Measurements from ENCODE around the gene NRG2. TPM values are rescaled to one million over a fixed set of nuclear protein-coding genes. Genes with fewer than 3 reads are reported as not detected.

The NRG2 gene
- total RNA-seq, 1 experiment from 2014 or later = 0.23 TPM

DNA sequence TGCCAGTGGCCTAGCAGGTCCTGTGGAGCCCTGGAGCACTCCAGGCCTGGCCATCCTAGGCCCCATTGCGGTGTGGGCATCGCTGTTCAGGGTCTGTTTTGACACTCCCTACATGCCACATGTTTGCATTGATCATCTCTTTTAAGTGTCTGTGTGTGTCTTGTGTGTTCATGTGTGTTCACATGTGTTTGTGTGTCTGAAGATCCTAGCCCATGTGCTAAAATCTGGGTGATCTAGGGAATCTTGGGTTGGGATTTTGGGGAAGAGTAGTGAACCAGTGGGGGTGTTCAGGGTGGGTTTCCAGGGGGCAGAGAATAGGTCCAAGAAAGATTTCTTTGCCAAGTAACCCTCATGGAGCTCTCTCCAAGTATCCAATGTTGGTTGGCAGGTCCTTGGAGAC is 239.1 kb downstream of the NRG2 start:
- no TSS peak for BruUV-seq (replicated peaks)
- Mint-ChIP-seq H3K27me3 (ENCODE audit: insufficient read depth, unreplicated experiment) (peaks cover 52% of the 10 kb centered on the region), H3K36me3 (ENCODE audit: insufficient read depth, unreplicated experiment) (no peaks in the 10 kb centered on the region), H3K4me1 (ENCODE audit: insufficient read depth, unreplicated experiment) (no peaks in the 10 kb centered on the region), H3K9me3 (ENCODE audit: unreplicated experiment) (no peaks in the 10 kb centered on the region), H3K4me3 (ENCODE audit: unreplicated experiment) (no peak overlapping the region), H3K27ac (ENCODE audit: low read depth, unreplicated experiment) (no peak overlapping the region)
- ChIA-PET CTCF (interaction anchor here (1.0 to 1.3 kb wide), 4 partner anchors 59 to 167 kb away, joined by 3 to 4 read pairs (median 3); no protein-coding TSS in a partner anchor), POLR2A (no interaction called here)
- TF ChIP-seq, protein P1, sequence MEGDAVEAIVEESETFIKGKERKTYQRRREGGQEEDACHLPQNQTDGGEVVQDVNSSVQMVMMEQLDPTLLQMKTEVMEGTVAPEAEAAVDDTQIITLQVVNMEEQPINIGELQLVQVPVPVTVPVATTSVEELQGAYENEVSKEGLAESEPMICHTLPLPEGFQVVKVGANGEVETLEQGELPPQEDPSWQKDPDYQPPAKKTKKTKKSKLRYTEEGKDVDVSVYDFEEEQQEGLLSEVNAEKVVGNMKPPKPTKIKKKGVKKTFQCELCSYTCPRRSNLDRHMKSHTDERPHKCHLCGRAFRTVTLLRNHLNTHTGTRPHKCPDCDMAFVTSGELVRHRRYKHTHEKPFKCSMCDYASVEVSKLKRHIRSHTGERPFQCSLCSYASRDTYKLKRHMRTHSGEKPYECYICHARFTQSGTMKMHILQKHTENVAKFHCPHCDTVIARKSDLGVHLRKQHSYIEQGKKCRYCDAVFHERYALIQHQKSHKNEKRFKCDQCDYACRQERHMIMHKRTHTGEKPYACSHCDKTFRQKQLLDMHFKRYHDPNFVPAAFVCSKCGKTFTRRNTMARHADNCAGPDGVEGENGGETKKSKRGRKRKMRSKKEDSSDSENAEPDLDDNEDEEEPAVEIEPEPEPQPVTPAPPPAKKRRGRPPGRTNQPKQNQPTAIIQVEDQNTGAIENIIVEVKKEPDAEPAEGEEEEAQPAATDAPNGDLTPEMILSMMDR (IDR thresholded peaks at IDR 0.05; ENCODE audit: unreplicated experiment) = no peak
- intact Hi-C loops (cut with micrococcal nuclease) = no loop called here
- no peak for DNase-seq (ENCODE audit: unreplicated experiment)

DNA sequence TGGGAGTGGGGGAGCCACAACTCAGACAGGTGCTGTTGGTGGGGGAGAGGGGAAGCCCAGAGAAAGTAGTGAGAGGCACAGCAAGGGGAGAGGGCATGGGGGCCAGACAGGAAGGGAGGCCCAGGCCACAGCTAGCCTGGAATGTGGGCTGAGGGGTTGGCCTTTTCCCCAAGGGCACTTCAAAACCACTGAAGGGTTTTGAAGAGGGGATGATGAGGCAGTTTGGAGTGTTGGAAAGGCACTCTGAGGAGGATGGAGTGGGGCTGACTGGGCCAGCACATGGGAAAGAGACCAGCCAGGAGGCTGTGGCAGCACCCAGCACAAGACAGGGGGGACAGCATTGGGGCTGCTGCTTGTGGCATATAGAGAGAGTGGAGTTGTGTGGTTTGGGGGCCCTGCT is 243.7 kb downstream of the NRG2 start:
- Mint-ChIP-seq H3K4me3 (ENCODE audit: unreplicated experiment) (no peak overlapping the region), H3K4me1 (ENCODE audit: insufficient read depth, unreplicated experiment) (no peaks in the 10 kb centered on the region), H3K27me3 (ENCODE audit: insufficient read depth, unreplicated experiment) (peaks cover 81% of the 10 kb centered on the region), H3K36me3 (ENCODE audit: insufficient read depth, unreplicated experiment) (no peaks in the 10 kb centered on the region), H3K27ac (ENCODE audit: low read depth, unreplicated experiment) (no peak overlapping the region), H3K9me3 (ENCODE audit: unreplicated experiment) (no peaks in the 10 kb centered on the region)
- no peak for DNase-seq (ENCODE audit: unreplicated experiment)
- ChIA-PET POLR2A (interaction anchor here (1.2 kb wide), 1 partner anchor 24 kb away, joined by 4 read pairs; no protein-coding TSS in a partner anchor), CTCF (interaction anchor here (1.0 to 5.4 kb wide), 4 partner anchors 11 to 170 kb away, joined by 3 to 71 read pairs (median 32); no protein-coding TSS in a partner anchor)
- intact Hi-C loops (cut with micrococcal nuclease) = no loop called here
- BruUV-seq (replicated peaks) = no TSS peak
- TF ChIP-seq, protein P1 (IDR thresholded peaks at IDR 0.05; ENCODE audit: unreplicated experiment) = no peak

DNA sequence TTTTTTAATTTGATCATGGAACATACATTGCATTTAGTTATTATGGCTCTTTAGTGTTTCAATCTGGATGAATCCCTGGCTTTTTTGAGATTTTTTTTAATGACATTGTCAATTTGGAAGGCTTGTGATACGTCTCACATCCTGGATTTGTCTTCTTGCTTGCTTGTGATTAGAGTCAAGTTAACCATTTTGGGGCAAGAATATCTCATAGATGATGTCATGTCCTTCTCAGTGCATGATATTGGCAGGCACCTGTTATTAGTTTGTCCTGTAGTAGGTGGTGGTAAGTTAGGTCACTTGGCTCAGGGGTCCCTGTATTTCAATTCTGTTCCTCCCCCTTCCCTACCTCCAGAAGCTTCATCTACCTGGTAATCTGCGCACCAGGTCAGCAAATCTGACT is 244.2 kb downstream of the NRG2 start:
- no TSS peak for BruUV-seq (replicated peaks)
- DNase-seq (ENCODE audit: unreplicated experiment) = no peak
- Mint-ChIP-seq H3K4me1 (ENCODE audit: insufficient read depth, unreplicated experiment) (no peaks in the 10 kb centered on the region), H3K4me3 (ENCODE audit: unreplicated experiment) (no peak overlapping the region), H3K27me3 (ENCODE audit: insufficient read depth, unreplicated experiment) (peaks cover 86% of the 10 kb centered on the region), H3K27ac (ENCODE audit: low read depth, unreplicated experiment) (no peak overlapping the region), H3K9me3 (ENCODE audit: unreplicated experiment) (no peaks in the 10 kb centered on the region), H3K36me3 (ENCODE audit: insufficient read depth, unreplicated experiment) (no peaks in the 10 kb centered on the region)
- POLR2A ChIA-PET = interaction anchor here (1.2 kb wide), 1 partner anchor 24 kb away, joined by 4 read pairs; no protein-coding TSS in a partner anchor
- CTCF ChIA-PET = interaction anchor here (0.5 to 5.4 kb wide), 7 partner anchors 11 to 930 kb away, joined by 3 to 71 read pairs (median 3); no protein-coding TSS in a partner anchor
- intact Hi-C loops (cut with micrococcal nuclease) = no loop called here
- TF ChIP-seq, protein P1 (IDR thresholded peaks at IDR 0.05; ENCODE audit: unreplicated experiment) = no peak

DNA sequence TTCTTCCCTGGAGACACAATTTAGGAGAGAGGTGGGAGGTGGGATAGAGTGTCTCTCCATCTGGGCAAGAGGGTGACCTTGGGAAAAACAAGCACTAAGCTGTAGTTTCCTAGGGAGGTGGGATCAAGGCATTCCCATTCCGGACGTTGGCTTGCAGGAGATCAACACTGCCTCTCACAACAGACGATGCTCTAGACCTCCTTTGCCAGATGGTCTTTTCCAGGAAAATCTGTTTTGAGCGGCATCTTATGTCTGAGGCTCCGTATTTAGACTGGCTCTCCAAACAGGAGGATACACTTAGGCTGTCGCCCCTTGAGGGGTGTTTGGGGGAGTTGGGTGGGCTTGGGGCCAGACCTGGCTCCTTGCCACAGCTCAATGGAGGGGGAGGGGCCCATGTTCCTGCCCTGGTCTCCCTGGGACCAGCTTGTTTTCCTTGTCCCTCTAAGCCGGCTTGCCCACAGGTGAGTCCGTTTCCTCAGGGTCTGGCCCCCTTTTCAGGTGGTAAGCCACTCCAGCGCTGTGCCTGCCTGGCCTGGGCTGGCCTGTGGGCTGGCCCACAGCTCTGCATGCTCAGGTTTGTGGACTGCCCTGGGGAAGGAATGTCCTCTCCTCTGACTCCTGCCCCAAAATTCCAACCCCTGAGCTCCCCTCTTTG is 245.1 kb downstream of the NRG2 start:
- DNase-seq (ENCODE audit: unreplicated experiment) = no peak
- Mint-ChIP-seq H3K27ac (ENCODE audit: low read depth, unreplicated experiment) (no peak overlapping the region), H3K36me3 (ENCODE audit: insufficient read depth, unreplicated experiment) (no peaks in the 10 kb centered on the region), H3K9me3 (ENCODE audit: unreplicated experiment) (no peaks in the 10 kb centered on the region), H3K27me3 (ENCODE audit: insufficient read depth, unreplicated experiment) (peaks cover 90% of the 10 kb centered on the region), H3K4me3 (ENCODE audit: unreplicated experiment) (no peak overlapping the region), H3K4me1 (ENCODE audit: insufficient read depth, unreplicated experiment) (no peaks in the 10 kb centered on the region)
- BruUV-seq (replicated peaks) = no TSS peak
- TF ChIP-seq, protein P1 (IDR thresholded peaks at IDR 0.05; ENCODE audit: unreplicated experiment) = no peak
- POLR2A ChIA-PET = interaction anchor here (0.5 to 1.1 kb wide), 2 partner anchors 29 to 163 kb away, joined by 3 to 4 read pairs; no protein-coding TSS in a partner anchor
- CTCF ChIA-PET = interaction anchor here (0.5 to 5.4 kb wide), 10 partner anchors 9 to 929 kb away, joined by 3 to 71 read pairs (median 3); no protein-coding TSS in a partner anchor
- intact Hi-C loops (cut with micrococcal nuclease) = no loop called here

All from MCF 10A (cell line).